K562 (cell line): ENCODE results near the gene KRTAP20-2. TPM values are rescaled to one million over a fixed set of nuclear protein-coding genes. Genes with fewer than 3 reads are reported as not detected.

ENCODE experiments used
- ATAC-seq: fragments of 200-7000 bp; cut with Tn5 transposase; 3 replicates; pipeline ENCODE4 v1.9.1; 2020; ENCODE audit warnings: moderate library complexity
- BruUV-seq: library from RNA; stranded (reverse); fragments of 400-500 nt; replicated peaks from 2 replicates; lab custom pipeline; 2021; lab: Mats Ljungman, UMichigan
- CTCF ChIA-PET: fragments of 300-600 bp; formaldehyde crosslinking; extraction: SDS; loops from one replicate; lab custom pipeline; 2021; ENCODE audit warnings: low intra/inter-chr PET ratio; lab: Yijun Ruan, JAX
- POLR2A ChIA-PET: fragments of 300-600, 350-650 bp; sonication (Branson Sonifier 250); formaldehyde crosslinking; extraction: SDS; loops from one replicate; lab custom pipeline; 2021; ENCODE audit warnings: antibody characterized with exemption, inconsistent platforms; lab: Yijun Ruan, JAX
- DNase-seq, 4 experiments: peaks; one replicate each; pipeline versions ENCODE4 v3.0.0 to v3.0.0-alpha.2; 2011 to 2018; ENCODE audit warnings: low spot score in 3 of 4, mixed read lengths in 3 of 4; ENCODE audit errors: extremely low read depth in 1 of 4
- FAIRE-seq: peaks from 2 replicates; lab custom pipeline; 2011; peaks lifted over from hg19 to GRCh38; lab: Jason Lieb, UNC
- H2AFZ ChIP-seq: 2 replicates; pipeline ENCODE4 v1.6.0; 2011; ENCODE audit warnings: low read depth, low read length, control low read depth, inconsistent platforms
- H3K27ac ChIP-seq: fragments of 200-600 bp; 3 replicates; pipeline ENCODE4 v1.8.0; 2011; ENCODE audit warnings: low read depth, mild to moderate bottlenecking, control low read depth, inconsistent platforms, low read length, moderate library complexity, mixed read lengths; ENCODE audit errors: extremely low read depth
- H3K27me3 ChIP-seq, 2 experiments: fragments of 300-600 bp in 1 of 2; 2 replicates in 1 of 2; 3 replicates in 1 of 2; pipeline versions ENCODE4 v1.6.0 to v1.8.0; 2011; ENCODE audit warnings: inconsistent platforms in 2 of 2, low read length in 2 of 2, mild to moderate bottlenecking in 1 of 2, mixed read lengths in 1 of 2, moderate library complexity in 1 of 2; ENCODE audit not compliant: control insufficient read depth in 2 of 2, insufficient read depth in 2 of 2
- H3K36me3 ChIP-seq: fragments of 300-600 bp; 3 replicates; pipeline ENCODE4 v1.8.0; 2011; ENCODE audit warnings: mild to moderate bottlenecking, low read length, inconsistent platforms; ENCODE audit not compliant: control insufficient read depth, insufficient read depth
- H3K4me1 ChIP-seq, 2 experiments: fragments of 200-600 bp in 1 of 2; replicated peaks in 1 of 2; 2 replicates in 1 of 2; 3 replicates in 1 of 2; pipeline versions ENCODE4 v1.5.1 to v1.8.0; 2011; ENCODE audit warnings: inconsistent platforms in 2 of 2, low read length in 2 of 2, mild to moderate bottlenecking in 1 of 2, mixed read lengths in 1 of 2, moderate library complexity in 1 of 2; ENCODE audit not compliant: control insufficient read depth in 2 of 2, insufficient read depth in 2 of 2
- H3K4me2 ChIP-seq: 2 replicates; pipeline ENCODE4 v1.6.1; 2011; ENCODE audit warnings: low read length, control low read depth, inconsistent platforms, mixed read lengths; ENCODE audit not compliant: insufficient read depth
- H3K4me3 ChIP-seq: fragments of 200-600 bp; sonication (generic), shearing (Covaris generic); 2 replicates; pipeline ENCODE4 v1.5.1; 2016; ENCODE audit warnings: control low read depth, inconsistent platforms
- H3K79me2 ChIP-seq: fragments of 200-600 bp; 3 replicates; pipeline ENCODE4 v1.8.0; 2011; ENCODE audit warnings: low read length, inconsistent platforms; ENCODE audit not compliant: control insufficient read depth, insufficient read depth
- H3K9ac ChIP-seq, 2 experiments: 2 replicates each; pipeline versions ENCODE4 v1.6.0 to v1.6.1; 2011; ENCODE audit warnings: low read depth in 2 of 2, low read length in 2 of 2, control low read depth in 1 of 2, inconsistent platforms in 1 of 2, mild to moderate bottlenecking in 1 of 2, mixed read lengths in 1 of 2; ENCODE audit not compliant: insufficient read depth in 1 of 2
- H3K9me1 ChIP-seq: one replicate; pipeline ENCODE4 v1.6.0; 2011; ENCODE audit warnings: inconsistent platforms, mild to moderate bottlenecking, low read length, moderate library complexity; ENCODE audit not compliant: control insufficient read depth, insufficient read depth
- H3K9me3 ChIP-seq: replicated peaks from 2 replicates; pipeline ENCODE4 v1.5.1; 2011; ENCODE audit warnings: low read depth, low read length, inconsistent platforms; ENCODE audit not compliant: control insufficient read depth, insufficient read depth
- H4K20me1 ChIP-seq: replicated peaks from 2 replicates; pipeline ENCODE4 v1.6.1; 2011; ENCODE audit warnings: low read length, inconsistent platforms, mixed read lengths; ENCODE audit not compliant: control insufficient read depth, insufficient read depth
- CEBPB ChIP-seq: fragments of 450-650 bp; IDR thresholded peaks from 2 replicates; pipeline ENCODE4 v1.6.1; 2016; ENCODE audit warnings: missing genetic modification characterization, missing compliant biosample characterization
- CHD1 ChIP-seq: fragments of 200-600 bp; sonication (generic); IDR thresholded peaks from one replicate; pipeline ENCODE4 v1.6.1; 2012; ENCODE audit warnings: mild to moderate bottlenecking, moderate library complexity, low read length, inconsistent platforms
- GATAD2B ChIP-seq: fragments of 450-650 bp; IDR thresholded peaks from 2 replicates; pipeline ENCODE4 v1.6.1; 2017; ENCODE audit warnings: mild to moderate bottlenecking, borderline replicate concordance
- JUNB ChIP-seq: fragments of 450-650 bp; formaldehyde crosslinking; conservative IDR thresholded peaks from 2 replicates; pipeline ENCODE4 v1.4.0; 2020; ENCODE audit warnings: mild to moderate bottlenecking
- SNRNP70 ChIP-seq: fragments of 200-400 bp; formaldehyde crosslinking; optimal IDR thresholded peaks from 2 replicates; pipeline ENCODE3; 2017; ENCODE audit warnings: low read depth, low read length
- in situ Hi-C: fragments of 300-500 bp; cut with MboI; formaldehyde crosslinking; loops from 4 replicates; pipeline ENCODE4 v1.15.0; 2018; ENCODE audit warnings: inconsistent platforms, mixed read lengths
- intact Hi-C: fragments of 100-400 bp; cut with micrococcal nuclease; formaldehyde crosslinking; loops from 2 replicates; pipeline ENCODE4 v1.14.2; 2022
- polyA plus RNA-seq, 8 experiments: library from polyadenylated mRNA; depleted of rRNA in 4 of 8; stranded (reverse) in 5 of 8; unstranded in 3 of 8; fragments of >200 nt; fragmentation: Nextera tagmentation in 2 of 8; fragmentation: Illumina TruSeq in 1 of 8; extraction: Ambion mirVana in 2 of 8; extraction: Trizol in 1 of 8; gene quantifications; 2 replicates each; pipeline versions ENCODE4 v1.2.1 to v1.2.3, GENCODE V29; 2011 to 2014; ENCODE audit warnings: inconsistent platforms in 1 of 8, missing spikeins in 1 of 8
- total RNA-seq, 7 experiments: library from RNA; depleted of rRNA in 6 of 7; stranded (reverse); fragments of >200 nt in 6 of 7; fragmentation: Illumina TruSeq in 2 of 7; extraction: Trizol in 2 of 7; gene quantifications; 2 replicates each; pipeline versions ENCODE4 v1.2.1 to v1.2.3, GENCODE V29; 2011 to 2021; ENCODE audit warnings: low replicate concordance in 1 of 7
- TF ChIP-seq, protein P1 (sequence below), 2 experiments: fragments of 250-450 bp in 1 of 2; fragments of 450-650 bp in 1 of 2; sonication (Bioruptor Pico) in 1 of 2; IDR thresholded peaks; 2 replicates each; pipeline versions ENCODE4 v1.6.1 to v1.8.0; 2016 to 2021; ENCODE audit warnings: mild to moderate bottlenecking in 2 of 2, moderate library complexity in 2 of 2, missing compliant biosample characterization in 1 of 2, missing genetic modification characterization in 1 of 2
- TF ChIP-seq, protein P2 (sequence below): fragments of 450-650 bp; formaldehyde crosslinking; IDR thresholded peaks from 2 replicates; pipeline ENCODE4 v1.4.0; 2020; ENCODE audit warnings: mild to moderate bottlenecking

Gene KRTAP20-2
- total and polyA plus RNA-seq, 9 of the 15 experiments (the other 6 are each of a cell fraction or from before 2014, with no cell fraction given) = not detected

DNA sequence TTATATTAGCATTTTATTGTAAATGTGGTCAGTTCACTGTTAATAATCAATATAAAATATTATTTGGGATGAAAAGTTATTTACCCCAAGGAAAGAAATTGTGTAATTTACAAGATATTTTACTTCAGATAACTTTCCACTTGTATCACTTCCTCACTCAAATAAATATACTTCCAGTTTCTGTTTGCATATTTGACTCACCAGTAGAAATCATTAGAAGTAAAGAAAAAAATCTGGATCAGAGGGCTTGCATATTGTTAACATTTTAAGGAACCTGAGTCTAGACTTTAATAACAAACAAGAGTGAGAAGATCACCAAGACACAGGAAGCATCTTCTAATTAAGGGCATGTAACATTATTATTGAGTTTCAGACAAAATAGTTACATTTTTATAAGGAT lies 14.9 kb upstream of the KRTAP20-2 start:
- no peak overlapping the region for H3K9ac ChIP-seq
- in situ Hi-C loops (no loop called here), intact Hi-C loops (no loop called here)
- ChIA-PET POLR2A (no interaction called here), CTCF (no interaction called here)
- no peak for TF ChIP-seq JUNB
- no peak for TF ChIP-seq CEBPB (tag)
- TF ChIP-seq CHD1 = no peak
- TF ChIP-seq, protein P1, sequence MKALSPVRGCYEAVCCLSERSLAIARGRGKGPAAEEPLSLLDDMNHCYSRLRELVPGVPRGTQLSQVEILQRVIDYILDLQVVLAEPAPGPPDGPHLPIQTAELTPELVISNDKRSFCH (CRISPR knock-in tag; IDR thresholded peaks at IDR 0.05) = no peak
- TF ChIP-seq, protein P1 (tag; IDR thresholded peaks at IDR 0.05) = no peak
- TF ChIP-seq, protein P2, sequence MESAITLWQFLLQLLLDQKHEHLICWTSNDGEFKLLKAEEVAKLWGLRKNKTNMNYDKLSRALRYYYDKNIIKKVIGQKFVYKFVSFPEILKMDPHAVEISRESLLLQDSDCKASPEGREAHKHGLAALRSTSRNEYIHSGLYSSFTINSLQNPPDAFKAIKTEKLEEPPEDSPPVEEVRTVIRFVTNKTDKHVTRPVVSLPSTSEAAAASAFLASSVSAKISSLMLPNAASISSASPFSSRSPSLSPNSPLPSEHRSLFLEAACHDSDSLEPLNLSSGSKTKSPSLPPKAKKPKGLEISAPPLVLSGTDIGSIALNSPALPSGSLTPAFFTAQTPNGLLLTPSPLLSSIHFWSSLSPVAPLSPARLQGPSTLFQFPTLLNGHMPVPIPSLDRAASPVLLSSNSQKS = no peak
- TF ChIP-seq GATAD2B = no peak
- TF ChIP-seq SNRNP70 = no peak
- H3K9me3 ChIP-seq = no peaks in the 10 kb centered on the region; the same call in 1 of the 2 replicates
- H2AFZ ChIP-seq = no peak overlapping the region
- DNase-seq (no peak), FAIRE-seq (no peak), ATAC-seq (no peak)
- H3K4me3 ChIP-seq = no peak overlapping the region
- no peaks in the 10 kb centered on the region for H3K27me3 ChIP-seq
- BruUV-seq = no TSS peak
- no peaks in the 10 kb centered on the region for H4K20me1 ChIP-seq
- no peak overlapping the region for H3K27ac ChIP-seq
- H3K9me1 ChIP-seq = no peaks in the 10 kb centered on the region
- H3K4me1 ChIP-seq = no peaks in the 10 kb centered on the region
- no peaks in the 10 kb centered on the region for H3K79me2 ChIP-seq
- no peaks in the 10 kb centered on the region for H3K36me3 ChIP-seq
- H3K4me2 ChIP-seq = no peak overlapping the region
